Nucleus accumbens (tissue), 56 donors: ENCODE measurements around the gene FAM209B.
"Not testable (repeated sequence)": the region's sequence is repeated elsewhere in the genome, so short reads cannot be mapped to it uniquely, and the experiment has no call there.

Experiments used
- DNase-seq, 56 donors: peaks; one replicate each; lab custom pipeline; 2025; lab: John Stamatoyannopoulos, UW

Gene FAM209B

DNA sequence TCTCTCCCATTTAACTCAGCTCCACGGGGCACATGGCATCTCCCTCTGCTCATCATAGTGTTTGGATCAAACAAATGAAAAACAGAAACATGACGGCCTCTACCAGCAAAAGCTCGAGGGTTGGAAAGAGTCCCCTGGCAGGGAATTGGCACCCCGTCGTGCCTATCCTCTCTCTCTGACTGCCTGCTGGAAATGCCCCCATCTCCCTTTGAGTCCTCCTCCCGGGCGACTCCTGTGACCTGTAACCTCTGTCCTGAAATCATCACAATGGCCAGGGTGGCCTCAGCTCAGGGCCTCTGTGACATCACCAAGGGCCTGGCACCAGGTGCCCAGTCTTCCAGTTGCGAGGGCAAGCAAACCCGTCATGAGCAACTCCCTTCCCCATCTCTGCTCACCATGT lies at the start of gene FAM209B:
FAM209B (plus strand) TSS at position 301 of the 400 bp plus-strand sequence; CDS start at position 397, 96 bp downstream.
- not testable (repeated sequence) for DNase-seq

DNA sequence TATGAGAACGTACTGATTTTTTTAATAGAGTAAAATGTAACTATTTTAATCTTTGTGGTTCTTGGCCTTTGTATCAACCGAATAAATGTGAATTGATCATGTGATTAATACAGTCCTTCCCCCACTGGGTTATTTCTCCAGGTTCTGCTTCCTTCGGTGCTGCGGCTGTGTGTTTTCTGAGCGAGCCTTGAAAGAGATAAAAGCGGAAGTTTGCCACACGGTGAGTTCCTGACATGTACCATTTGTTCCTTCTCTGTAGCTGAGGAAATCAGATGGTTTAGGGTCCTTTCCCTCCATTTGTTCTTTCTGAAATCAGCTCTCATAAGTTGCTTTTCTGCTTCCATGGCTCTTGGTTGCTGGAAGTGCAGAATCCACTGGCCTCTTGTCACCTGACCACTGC lies 49.1 kb upstream of the FAM209B start:
- no peak for DNase-seq

- DNase-seq: peak in 1 of 56 donors; percentile 7
These were observed 45.8 kb upstream of the FAM209B start for GRCh38 chr20:56487216-56487615.

DNA sequence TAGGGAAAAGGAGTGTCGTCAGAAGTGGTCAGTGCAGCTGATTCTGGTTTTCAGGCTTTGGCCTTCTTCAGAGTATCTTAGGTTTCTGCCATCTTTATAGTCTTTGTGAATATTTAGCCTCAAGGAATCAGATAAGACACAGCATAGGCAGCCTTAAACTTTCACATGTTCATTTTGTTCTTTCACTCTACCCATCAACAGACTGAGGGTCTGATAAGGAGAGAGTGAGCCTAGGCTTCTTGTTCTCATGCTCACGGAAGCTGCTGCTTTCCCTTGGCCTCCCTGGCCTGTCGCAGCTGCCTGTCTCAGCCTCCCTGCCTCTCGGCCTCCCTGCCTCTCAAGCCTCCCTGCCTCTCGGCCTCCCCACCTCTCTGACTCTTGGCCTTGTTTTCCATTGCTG lies 44.5 kb upstream of the FAM209B start:
- no peak for DNase-seq

DNA sequence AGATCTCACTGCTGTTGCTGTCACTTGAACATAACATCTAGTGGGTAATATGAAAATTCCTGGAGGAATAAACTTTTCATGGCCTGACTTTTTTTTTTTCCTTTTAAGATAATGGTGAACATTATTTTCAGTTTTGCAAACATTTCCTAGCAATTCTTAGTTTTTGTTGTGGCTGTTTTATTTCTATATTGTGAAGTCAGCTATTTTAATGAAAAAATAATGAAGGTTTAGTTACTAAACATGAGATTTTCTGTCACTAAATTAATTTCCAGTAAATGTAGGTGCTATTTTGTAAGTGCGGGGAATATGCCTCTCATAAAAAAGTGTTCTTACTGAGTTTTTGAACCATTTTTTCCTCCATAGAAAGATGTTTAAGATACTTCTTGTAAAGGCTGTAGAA lies 31.9 kb upstream of the FAM209B start:
- DNase-seq: no peak

DNA sequence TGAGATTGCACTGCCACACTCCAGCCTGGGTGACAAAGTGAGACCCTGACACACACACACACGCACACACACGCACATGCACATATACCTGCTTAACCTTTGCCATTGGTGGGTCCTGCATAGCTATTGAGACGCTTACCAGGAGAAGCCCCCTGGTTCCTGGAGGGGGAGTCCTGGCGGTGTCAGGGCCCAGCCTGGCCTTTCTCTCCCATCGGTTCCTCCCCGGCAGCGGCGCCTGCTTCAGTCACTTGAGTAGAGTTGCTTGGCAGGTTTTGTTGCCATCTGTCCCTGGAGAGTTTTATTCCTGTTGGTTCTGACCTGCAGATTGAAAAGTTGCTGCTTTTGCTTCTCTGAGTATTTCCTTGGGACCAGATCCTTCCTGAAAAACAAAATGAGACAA lies 29.1 kb upstream of the FAM209B start:
- no peak for DNase-seq

- no peak for DNase-seq
These were observed 28.6 kb upstream of the FAM209B start for GRCh38 chr20:56504373-56505005.

DNA sequence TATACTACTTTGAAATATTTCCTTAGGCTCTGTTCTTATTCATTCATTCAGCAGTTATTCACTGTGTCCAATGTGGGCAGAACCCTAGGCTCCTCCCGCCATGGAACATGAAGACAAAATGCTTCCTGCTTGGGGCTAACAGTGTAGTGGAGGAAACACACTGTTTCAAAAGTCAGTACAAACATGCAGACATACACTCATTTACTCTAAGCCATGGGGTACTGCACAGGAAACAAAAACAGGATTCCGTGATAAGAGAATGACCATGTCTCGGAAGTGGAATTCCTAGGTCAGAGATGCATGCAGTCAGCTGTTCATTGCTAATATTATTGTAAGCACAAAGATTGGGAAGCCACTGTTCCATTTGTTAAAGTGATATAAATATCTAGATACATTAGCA lies 26.9 kb upstream of the FAM209B start:
- DNase-seq: no peak

DNA sequence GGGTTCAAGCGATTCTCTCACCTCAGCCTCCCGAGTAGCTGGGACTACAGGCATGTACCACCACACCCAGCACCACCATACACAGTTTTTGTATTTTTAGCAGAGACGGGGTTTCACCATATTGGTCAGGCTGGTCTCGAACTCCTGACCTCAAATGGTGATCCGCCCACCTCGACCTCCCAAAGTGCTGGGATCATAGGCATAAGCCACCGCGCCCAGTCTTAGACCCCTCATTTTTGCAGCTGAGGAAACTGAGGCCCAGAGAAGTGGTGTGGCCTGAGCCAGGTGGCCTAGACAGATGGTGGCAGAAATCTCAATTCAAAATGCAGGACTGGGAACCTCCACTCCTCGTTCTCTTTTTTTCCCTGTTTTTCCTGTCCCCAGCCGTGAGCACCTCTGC lies 21.1 kb upstream of the FAM209B start:
- no peak for DNase-seq

GRCh38 chr20:56513161-56514150 lies 19.6 kb upstream of the FAM209B start:
- no peak for DNase-seq

GRCh38 chr20:56516631-56517030 lies 16.4 kb upstream of the FAM209B start:
- peak in 34 of 56 donors; percentile 2 to 64 (median 16) for DNase-seq

DNA sequence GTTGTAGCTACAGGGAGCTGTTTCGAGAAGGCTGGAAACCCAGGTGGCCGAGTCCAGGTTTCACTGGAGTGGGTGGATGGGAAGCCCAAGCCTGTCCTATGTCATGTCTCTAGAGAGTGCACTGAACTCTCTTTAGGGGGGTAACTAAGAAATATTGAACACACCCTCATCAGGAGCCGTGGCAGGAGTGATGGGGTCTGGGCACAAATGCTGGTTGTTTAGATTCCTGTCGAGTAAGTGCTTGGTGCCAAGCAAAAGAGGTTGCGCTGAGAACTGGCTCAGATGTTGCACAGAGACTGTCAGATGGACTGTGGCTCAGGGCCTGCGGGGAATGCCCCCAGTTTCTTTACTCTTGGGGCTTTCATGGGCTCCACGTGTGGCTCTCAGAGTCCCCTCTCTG lies 15.8 kb upstream of the FAM209B start:
- DNase-seq: peak in 1 of 56 donors; percentile 2

- peak in 1 of 56 donors; percentile 3 for DNase-seq
These were observed 15.4 kb upstream of the FAM209B start for GRCh38 chr20:56517641-56518040.

DNA sequence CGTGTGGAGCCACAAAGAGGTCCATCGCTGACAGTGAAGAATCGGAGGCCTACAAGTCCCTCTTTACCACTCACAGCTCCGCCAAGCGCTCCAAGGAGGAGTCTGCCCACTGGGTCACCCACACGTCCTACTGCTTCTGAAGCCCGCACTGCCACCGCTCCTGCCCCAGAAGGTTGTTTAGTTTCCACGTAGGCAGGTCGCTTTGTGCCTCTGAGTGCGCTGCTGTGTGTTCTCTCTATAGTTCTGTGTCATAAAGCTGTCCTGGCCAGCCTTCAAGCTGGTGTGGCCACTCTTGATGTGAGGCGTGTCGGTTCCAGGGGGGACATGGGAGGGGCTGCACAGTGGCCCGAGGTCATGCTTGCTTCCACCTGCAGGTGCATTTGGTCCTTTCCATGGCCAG lies 14.9 kb upstream of the FAM209B start:
- no peak for DNase-seq

- no peak for DNase-seq
These were observed 14.2 kb upstream of the FAM209B start for GRCh38 chr20:56518721-56519398.

DNA sequence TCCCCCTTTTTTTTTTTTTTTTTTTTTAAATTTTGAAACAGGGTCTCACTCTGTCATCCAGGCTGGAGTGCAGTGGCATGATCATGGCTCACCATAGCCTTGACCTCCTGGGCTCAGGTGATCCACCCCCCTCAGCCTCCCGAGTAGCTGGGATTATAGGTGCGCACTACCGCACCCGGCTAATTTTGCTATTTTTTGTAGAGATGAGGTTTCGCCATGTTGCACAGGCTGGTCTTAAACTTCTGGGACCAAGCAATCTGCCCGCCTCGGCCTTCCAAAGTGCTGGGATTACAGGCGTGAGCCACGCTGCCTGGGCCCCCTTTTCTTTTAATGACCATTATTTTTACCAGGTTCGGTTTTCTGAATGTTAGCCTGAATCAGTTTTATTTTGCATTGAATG lies 13.5 kb upstream of the FAM209B start:
- DNase-seq: no peak

- DNase-seq: no peak
These were observed 12.9 kb upstream of the FAM209B start for GRCh38 chr20:56520180-56520579.

GRCh38 chr20:56520746-56521354 lies 12.2 kb upstream of the FAM209B start:
- not testable (repeated sequence) for DNase-seq

GRCh38 chr20:56522311-56522710 lies 10.7 kb upstream of the FAM209B start:
- no peak for DNase-seq

- DNase-seq: not testable (repeated sequence)
These were observed 8.6 kb upstream of the FAM209B start, which contains the start of gene FAM209A for GRCh38 chr20:56524444-56524843. Gene FAM209A (plus strand): TSS chr20:56524744. CDS start chr20:56524809, 65 bp downstream.
